CD14-positive monocyte (primary cell): ENCODE results near the gene PLXDC2. TPM values are rescaled to one million over a fixed set of nuclear protein-coding genes. Genes with fewer than 3 reads are reported as not detected.

Source experiments
- DNase-seq, 3 donors: peaks; one replicate each; pipeline ENCODE4 v3.0.0-alpha.2; 2011 to 2022
- H2AFZ ChIP-seq: 2 replicates; pipeline ENCODE4 v1.6.0; 2012; ENCODE audit warnings: mild to moderate bottlenecking, low read depth, low read length, inconsistent platforms; ENCODE audit not compliant: insufficient read depth, poor library complexity, severe bottlenecking
- H3K27ac ChIP-seq, 2 donors: 1 replicate in 1 of 2; 2 replicates in 1 of 2; pipeline ENCODE4 v1.5.1; 2012 to 2013; ENCODE audit warnings: low read length in 2 of 2, control low read depth in 1 of 2, inconsistent platforms in 1 of 2, low read depth in 1 of 2, mild to moderate bottlenecking in 1 of 2
- H3K27me3 ChIP-seq, 2 donors: one replicate each; pipeline versions ENCODE4 v1.6.0 to v1.6.1; 2011 to 2013; ENCODE audit warnings: low read length in 2 of 2; ENCODE audit not compliant: control insufficient read depth in 2 of 2, insufficient read depth in 2 of 2
- H3K36me3 ChIP-seq, 2 donors: replicated peaks in 1 of 2; 1 replicate in 1 of 2; 2 replicates in 1 of 2; pipeline versions ENCODE4 v1.5.1 to v1.6.1; 2012 to 2013; ENCODE audit warnings: low read length in 2 of 2, control low read depth in 1 of 2, inconsistent platforms in 1 of 2, mild to moderate bottlenecking in 1 of 2; ENCODE audit not compliant: insufficient read depth in 2 of 2, control insufficient read depth in 1 of 2
- H3K4me1 ChIP-seq, 2 donors: 1 replicate in 1 of 2; 2 replicates in 1 of 2; pipeline versions ENCODE4 v1.5.1 to v1.6.1; 2012 to 2013; ENCODE audit warnings: low read length in 2 of 2, control low read depth in 1 of 2, inconsistent platforms in 1 of 2, mild to moderate bottlenecking in 1 of 2, moderate library complexity in 1 of 2; ENCODE audit not compliant: insufficient read depth in 2 of 2, control insufficient read depth in 1 of 2
- H3K4me2 ChIP-seq: replicated peaks from 2 replicates; pipeline ENCODE3; 2012; ENCODE audit warnings: low read length, moderate library complexity, mild to moderate bottlenecking; ENCODE audit not compliant: poor library complexity, severe bottlenecking; ENCODE audit errors: extremely low read depth
- H3K4me3 ChIP-seq, 3 experiments: fragments of 200-600 bp in 1 of 3; sonication (generic) in 1 of 3; replicated peaks in 1 of 3; 1 replicate in 2 of 3; 2 replicates in 1 of 3; pipeline ENCODE4 v1.5.1; 2011 to 2013; ENCODE audit warnings: low read length in 3 of 3, mild to moderate bottlenecking in 3 of 3, control low read depth in 2 of 3, low read depth in 2 of 3, inconsistent platforms in 1 of 3, moderate library complexity in 1 of 3
- H3K79me2 ChIP-seq: 2 replicates; pipeline ENCODE4 v1.6.0; 2012; ENCODE audit warnings: mild to moderate bottlenecking, control low read depth, inconsistent platforms, low read length, moderate library complexity; ENCODE audit not compliant: insufficient read depth
- H3K9ac ChIP-seq: 2 replicates; pipeline ENCODE4 v1.6.0; 2017; ENCODE audit warnings: low read length, mild to moderate bottlenecking; ENCODE audit not compliant: insufficient read depth, poor library complexity, severe bottlenecking
- H3K9me3 ChIP-seq, 2 donors: replicated peaks in 1 of 2; 1 replicate in 1 of 2; 2 replicates in 1 of 2; pipeline versions ENCODE4 v1.5.1 to v1.6.1; 2012 to 2013; ENCODE audit warnings: low read length in 2 of 2, control low read depth in 1 of 2; ENCODE audit not compliant: control insufficient read depth in 1 of 2, insufficient read depth in 1 of 2
- H4K20me1 ChIP-seq: 2 replicates; pipeline ENCODE4 v1.6.0; 2012; ENCODE audit warnings: mild to moderate bottlenecking, low read length, control low read depth, moderate library complexity; ENCODE audit not compliant: insufficient read depth
- H3K27ac Mint-ChIP-seq, 7 donors: one replicate each; pipeline ENCODE4 v1.8.0; 2020; ENCODE audit warnings: mild to moderate bottlenecking in 7 of 7, mixed read lengths in 7 of 7, moderate library complexity in 6 of 7, inconsistent platforms in 2 of 7
- H3K27me3 Mint-ChIP-seq, 3 donors: one replicate each; pipeline ENCODE4 v1.8.0; 2021 to 2022; ENCODE audit warnings: low read depth in 3 of 3, mild to moderate bottlenecking in 3 of 3, mixed read lengths in 3 of 3, moderate library complexity in 3 of 3, inconsistent platforms in 1 of 3
- H3K36me3 Mint-ChIP-seq, 2 donors: one replicate each; pipeline ENCODE4 v1.8.0; 2020; ENCODE audit warnings: mixed read lengths in 2 of 2, inconsistent platforms in 1 of 2, mild to moderate bottlenecking in 1 of 2
- H3K4me1 Mint-ChIP-seq: one replicate; pipeline ENCODE4 v1.8.0; 2020; ENCODE audit warnings: mild to moderate bottlenecking, mixed read lengths
- H3K4me3 Mint-ChIP-seq, 2 donors: one replicate each; pipeline ENCODE4 v1.8.0; 2020; ENCODE audit warnings: mild to moderate bottlenecking in 2 of 2, mixed read lengths in 2 of 2, moderate library complexity in 1 of 2
- H3K9me3 Mint-ChIP-seq, 7 donors: one replicate each; pipeline ENCODE4 v1.8.0; 2020 to 2022; ENCODE audit warnings: mixed read lengths in 7 of 7, mild to moderate bottlenecking in 6 of 7, moderate library complexity in 6 of 7, inconsistent platforms in 2 of 7
- WGBS: methylation state at CpG from one replicate; pipeline ENCODE4 v1.1.5; 2013; ENCODE audit warnings: missing lambda C conversion rate; ENCODE audit not compliant: insufficient coverage; 5-methylcytosine and 5-hydroxymethylcytosine counted together
- intact Hi-C, 2 donors: fragments of 100-400 bp; cut with micrococcal nuclease; formaldehyde crosslinking; loops; one replicate each; pipeline versions ENCODE4 v1.15.0 to v1.15.1; 2023
- polyA plus RNA-seq, 3 donors: library from polyadenylated mRNA; depleted of rRNA in 1 of 3; unstranded in 2 of 3; stranded (reverse) in 1 of 3; fragments of 300-500 nt in 2 of 3; fragments of >200 nt in 1 of 3; fragmentation: Illumina TruSeq in 2 of 3; gene quantifications; 1 replicate in 2 of 3; 2 replicates in 1 of 3; pipeline ENCODE4 v1.2.3, GENCODE V29; 2012 to 2021
- TF ChIP-seq, protein P1 (sequence below): fragments of 200-600 bp; IDR thresholded peaks from one replicate; pipeline ENCODE4 v1.8.0; 2022; ENCODE audit warnings: antibody characterized with exemption, mild to moderate bottlenecking

The PLXDC2 gene
- polyA plus RNA-seq, 3 donors: 37.5 to 128 (median 93.6) TPM

DNA sequence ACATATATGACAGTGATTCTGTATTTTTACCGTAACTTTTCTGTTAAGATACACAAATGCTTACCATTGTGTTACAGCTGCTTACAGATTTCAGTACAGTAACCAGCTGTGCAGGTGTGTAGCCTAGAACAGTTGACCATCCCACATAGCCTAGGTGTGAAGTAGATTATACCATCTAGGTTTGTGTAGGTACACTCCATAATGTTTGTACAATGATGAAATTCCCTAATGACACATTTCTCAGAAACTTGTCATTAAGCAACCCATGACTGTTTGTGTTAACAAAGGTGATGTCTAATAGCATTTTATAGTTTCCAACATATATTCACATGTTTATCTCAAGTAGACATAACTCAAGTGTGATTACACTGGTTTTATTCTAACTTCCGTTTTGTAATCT lies 218.5 kb downstream of the PLXDC2 start:
- H2AFZ ChIP-seq: no peak overlapping the region
- peaks cover 46% of the 10 kb centered on the region for H3K79me2 ChIP-seq
- WGBS: no CpG with 5 or more reads among the region's 2 CpGs
- intact Hi-C loops: no loop called here
- no peak overlapping the region for H3K4me3 Mint-ChIP-seq
- TF ChIP-seq, protein P1, sequence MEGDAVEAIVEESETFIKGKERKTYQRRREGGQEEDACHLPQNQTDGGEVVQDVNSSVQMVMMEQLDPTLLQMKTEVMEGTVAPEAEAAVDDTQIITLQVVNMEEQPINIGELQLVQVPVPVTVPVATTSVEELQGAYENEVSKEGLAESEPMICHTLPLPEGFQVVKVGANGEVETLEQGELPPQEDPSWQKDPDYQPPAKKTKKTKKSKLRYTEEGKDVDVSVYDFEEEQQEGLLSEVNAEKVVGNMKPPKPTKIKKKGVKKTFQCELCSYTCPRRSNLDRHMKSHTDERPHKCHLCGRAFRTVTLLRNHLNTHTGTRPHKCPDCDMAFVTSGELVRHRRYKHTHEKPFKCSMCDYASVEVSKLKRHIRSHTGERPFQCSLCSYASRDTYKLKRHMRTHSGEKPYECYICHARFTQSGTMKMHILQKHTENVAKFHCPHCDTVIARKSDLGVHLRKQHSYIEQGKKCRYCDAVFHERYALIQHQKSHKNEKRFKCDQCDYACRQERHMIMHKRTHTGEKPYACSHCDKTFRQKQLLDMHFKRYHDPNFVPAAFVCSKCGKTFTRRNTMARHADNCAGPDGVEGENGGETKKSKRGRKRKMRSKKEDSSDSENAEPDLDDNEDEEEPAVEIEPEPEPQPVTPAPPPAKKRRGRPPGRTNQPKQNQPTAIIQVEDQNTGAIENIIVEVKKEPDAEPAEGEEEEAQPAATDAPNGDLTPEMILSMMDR: no peak
- H3K27me3 Mint-ChIP-seq: no peaks in the 10 kb centered on the region
- H4K20me1 ChIP-seq: peaks cover 75% of the 10 kb centered on the region
- H3K36me3 Mint-ChIP-seq: peaks cover 14 to 23% of the 10 kb centered on the region in 2 donors
- H3K4me3 ChIP-seq: no peak overlapping the region
- H3K4me1 Mint-ChIP-seq: peaks cover 15% of the 10 kb centered on the region
- H3K4me2 ChIP-seq: no peak overlapping the region
- no peaks in the 10 kb centered on the region for H3K27me3 ChIP-seq
- H3K27ac ChIP-seq: peak overlapping the region in 1 of 2 donors; percentile 47
- no peaks in the 10 kb centered on the region for H3K4me1 ChIP-seq
- peak in 2 of 3 donors; percentile 33 to 45 for DNase-seq
- H3K27ac Mint-ChIP-seq: peak overlapping the region in 6 of 7 donors; percentile 45 to 86 (median 67)
- peaks cover 0 to 6% (median 0%) of the 10 kb centered on the region in 7 donors for H3K9me3 Mint-ChIP-seq
- H3K9me3 ChIP-seq: no peaks in the 10 kb centered on the region
- H3K9ac ChIP-seq: no peak overlapping the region
- H3K36me3 ChIP-seq: peaks cover 3 to 12% of the 10 kb centered on the region in 2 donors

DNA sequence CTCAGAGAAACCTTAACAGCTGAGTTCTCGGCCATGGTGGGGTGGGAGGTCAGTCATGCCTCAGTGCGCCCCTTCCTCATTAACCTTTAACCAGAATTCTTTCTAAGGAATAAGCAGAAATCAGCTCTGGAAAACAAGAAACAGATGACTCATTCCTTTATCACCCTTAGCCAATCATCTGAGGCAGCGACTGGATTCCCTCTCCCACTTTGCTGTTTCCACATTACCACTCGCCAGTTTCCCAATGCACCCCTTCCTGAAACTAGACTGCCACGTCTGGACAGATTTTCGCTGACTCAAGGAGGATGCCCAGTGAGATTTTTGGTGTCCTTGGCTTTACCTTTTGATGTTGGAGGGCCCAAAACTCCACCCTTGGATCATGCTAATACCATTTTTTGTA lies 223.8 kb downstream of the PLXDC2 start:
- Histone ChIP-seq H3K4me3 (no peak overlapping the region), H3K36me3 (peaks cover 3 to 22% of the 10 kb centered on the region in 2 donors), H4K20me1 (peaks cover 81% of the 10 kb centered on the region), H3K27me3 (no peaks in the 10 kb centered on the region), H3K4me2 (no peak overlapping the region), H3K4me1 (peaks cover 0 to 7% of the 10 kb centered on the region in 2 donors), H3K9me3 (peaks cover 0 to 4% of the 10 kb centered on the region in 2 donors), H3K79me2 (peaks cover 47% of the 10 kb centered on the region), H3K27ac (peak overlapping the region in 1 of 2 donors; percentile 33), H2AFZ (no peak overlapping the region), H3K9ac (no peak overlapping the region)
- H3K4me3 Mint-ChIP-seq: no peak overlapping the region
- DNase-seq: peak; percentile 38 to 73 (median 69)
- peaks cover 0 to 14% (median 6%) of the 10 kb centered on the region in 7 donors for H3K9me3 Mint-ChIP-seq
- H3K36me3 Mint-ChIP-seq: peaks cover 16 to 17% of the 10 kb centered on the region in 2 donors
- H3K27ac Mint-ChIP-seq: peak overlapping the region in 3 of 7 donors; percentile 21 to 57 (median 27)
- intact Hi-C loops: no loop called here
- TF ChIP-seq, protein P1: no peak
- peaks cover 22% of the 10 kb centered on the region for H3K4me1 Mint-ChIP-seq
- WGBS: 33% methylated on average over 3 of the region's 6 CpGs
- H3K27me3 Mint-ChIP-seq: no peaks in the 10 kb centered on the region
